Right lobe of liver (tissue), 4 donors: Measurements from ENCODE around the gene TLX3.

Experiments
- POLR2A ChIP-seq: fragments of 450-650 bp; IDR thresholded peaks from one replicate; pipeline ENCODE4 v1.6.1; 2017; ENCODE audit warnings: antibody characterized with exemption, mild to moderate bottlenecking
- TF ChIP-seq, protein P1 (sequence below), 4 donors: fragments of 200-600 bp in 3 of 4; fragments of 450-650 bp in 1 of 4; IDR thresholded peaks; one replicate each; pipeline versions ENCODE4 v1.5.1 to v1.8.0; 2016 to 2022; ENCODE audit warnings: antibody characterized with exemption in 4 of 4, mild to moderate bottlenecking in 2 of 4
- donor health status: DM: no; HTN: no; CAD: no.
- donor health status: DM: no; HTN: no; CAD: no.
- donor health status: DM: no; HTN: yes; CAD: no.

DNA sequence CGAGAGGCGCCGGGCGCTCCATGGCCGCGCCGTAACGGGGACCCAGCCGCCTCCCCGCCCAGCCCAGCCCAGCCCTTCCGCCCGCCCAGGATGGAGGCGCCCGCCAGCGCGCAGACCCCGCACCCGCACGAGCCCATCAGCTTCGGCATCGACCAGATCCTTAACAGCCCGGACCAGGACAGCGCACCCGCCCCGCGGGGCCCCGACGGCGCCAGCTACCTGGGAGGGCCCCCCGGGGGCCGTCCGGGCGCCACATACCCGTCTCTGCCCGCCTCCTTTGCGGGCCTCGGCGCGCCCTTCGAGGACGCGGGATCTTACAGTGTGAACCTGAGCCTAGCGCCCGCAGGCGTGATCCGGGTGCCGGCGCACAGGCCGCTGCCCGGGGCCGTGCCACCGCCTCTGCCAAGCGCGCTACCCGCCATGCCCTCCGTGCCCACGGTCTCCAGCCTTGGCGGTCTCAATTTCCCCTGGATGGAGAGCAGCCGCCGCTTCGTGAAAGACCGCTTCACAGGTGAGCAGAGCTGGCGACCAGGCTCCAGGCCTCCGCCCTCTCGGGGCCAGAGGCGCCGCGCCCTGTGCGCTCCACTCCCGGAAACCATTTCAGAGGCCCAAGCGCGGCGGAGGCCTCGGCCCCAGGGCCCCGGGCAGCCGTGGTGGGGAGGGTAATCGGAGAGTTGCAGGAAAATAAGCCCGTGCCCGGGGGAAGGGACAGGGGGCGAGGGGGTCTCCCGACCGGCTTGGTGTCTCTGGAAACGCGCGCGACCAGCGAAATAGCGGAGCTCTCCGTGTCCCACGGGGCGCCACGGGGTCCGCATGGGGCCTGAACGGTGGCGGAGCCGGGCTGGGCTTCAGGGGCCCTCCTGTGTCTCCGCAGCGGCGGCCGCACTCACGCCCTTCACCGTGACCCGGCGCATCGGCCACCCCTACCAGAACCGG is 496 bp downstream of the TLX3 start:
- TF ChIP-seq, protein P1, sequence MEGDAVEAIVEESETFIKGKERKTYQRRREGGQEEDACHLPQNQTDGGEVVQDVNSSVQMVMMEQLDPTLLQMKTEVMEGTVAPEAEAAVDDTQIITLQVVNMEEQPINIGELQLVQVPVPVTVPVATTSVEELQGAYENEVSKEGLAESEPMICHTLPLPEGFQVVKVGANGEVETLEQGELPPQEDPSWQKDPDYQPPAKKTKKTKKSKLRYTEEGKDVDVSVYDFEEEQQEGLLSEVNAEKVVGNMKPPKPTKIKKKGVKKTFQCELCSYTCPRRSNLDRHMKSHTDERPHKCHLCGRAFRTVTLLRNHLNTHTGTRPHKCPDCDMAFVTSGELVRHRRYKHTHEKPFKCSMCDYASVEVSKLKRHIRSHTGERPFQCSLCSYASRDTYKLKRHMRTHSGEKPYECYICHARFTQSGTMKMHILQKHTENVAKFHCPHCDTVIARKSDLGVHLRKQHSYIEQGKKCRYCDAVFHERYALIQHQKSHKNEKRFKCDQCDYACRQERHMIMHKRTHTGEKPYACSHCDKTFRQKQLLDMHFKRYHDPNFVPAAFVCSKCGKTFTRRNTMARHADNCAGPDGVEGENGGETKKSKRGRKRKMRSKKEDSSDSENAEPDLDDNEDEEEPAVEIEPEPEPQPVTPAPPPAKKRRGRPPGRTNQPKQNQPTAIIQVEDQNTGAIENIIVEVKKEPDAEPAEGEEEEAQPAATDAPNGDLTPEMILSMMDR (IDR thresholded peaks at IDR 0.05), result no peak
- no peak for TF ChIP-seq POLR2A
